GM12878 (cell line): ENCODE data around the gene SBK2. TPM values are rescaled to one million over a fixed set of nuclear protein-coding genes. Genes with fewer than 3 reads are reported as not detected.

Experiments used
- ATAC-seq: fragments of 200-7000 bp; cut with Tn5 transposase; 3 replicates; pipeline ENCODE4 v1.9.1; 2020; ENCODE audit warnings: mild to moderate bottlenecking, moderate library complexity
- BruUV-seq: library from RNA; stranded (reverse); fragments of 400-500 nt; replicated peaks from 2 replicates; lab custom pipeline; 2021; lab: Mats Ljungman, UMichigan
- CTCF ChIA-PET: fragments of 300-600 bp; sonication (Branson Sonifier 250); formaldehyde crosslinking; extraction: SDS; loops from one replicate; lab custom pipeline; 2021; ENCODE audit warnings: inconsistent platforms; lab: Yijun Ruan, JAX
- POLR2A ChIA-PET: fragments of 350-600 bp; formaldehyde crosslinking; extraction: SDS; loops from one replicate; lab custom pipeline; 2021; ENCODE audit warnings: inconsistent platforms; lab: Charles Lee
- RAD21 ChIA-PET: fragments of 300-600 bp; sonication (Branson Sonifier 250); formaldehyde crosslinking; loops from one replicate; lab custom pipeline; 2023; ENCODE audit warnings: antibody characterized with exemption; ENCODE audit not compliant: unreplicated experiment; lab: Charles Lee
- SMC1A ChIA-PET: fragments of 300-600 bp; sonication (Branson Sonifier 250); formaldehyde crosslinking; loops from one replicate; lab custom pipeline; 2023; ENCODE audit not compliant: unreplicated experiment, uncharacterized antibody; lab: Charles Lee
- DNase-seq: peaks from one replicate; pipeline ENCODE4 v3.0.0-alpha.2; 2011; ENCODE audit warnings: low read depth, low spot score
- FAIRE-seq: peaks from 3 replicates; lab custom pipeline; 2011; peaks lifted over from hg19 to GRCh38; lab: Jason Lieb, UNC
- H2AFZ ChIP-seq: 2 replicates; pipeline ENCODE4 v1.6.0; 2011; ENCODE audit warnings: low read depth, low read length, control low read depth; ENCODE audit not compliant: control insufficient read depth
- H3K27ac ChIP-seq: 2 replicates; pipeline ENCODE4 v1.5.1; 2011; ENCODE audit warnings: control low read depth; ENCODE audit not compliant: control insufficient read depth, insufficient read depth
- H3K27me3 ChIP-seq, 2 experiments: replicated peaks in 1 of 2; 2 replicates each; pipeline versions ENCODE4 v1.6.0 to v1.6.1; 2011; ENCODE audit warnings: low read length in 1 of 2; ENCODE audit not compliant: control insufficient read depth in 2 of 2, insufficient read depth in 2 of 2
- H3K36me3 ChIP-seq, 2 experiments: 2 replicates each; pipeline ENCODE4 v1.5.1; 2011; ENCODE audit warnings: low read length in 1 of 2; ENCODE audit not compliant: control insufficient read depth in 2 of 2, insufficient read depth in 2 of 2
- H3K4me1 ChIP-seq: 2 replicates; pipeline ENCODE4 v1.6.1; 2011; ENCODE audit warnings: mild to moderate bottlenecking, low read length, moderate library complexity, mixed read lengths; ENCODE audit not compliant: control insufficient read depth, insufficient read depth
- H3K4me2 ChIP-seq: 2 replicates; pipeline ENCODE4 v1.6.0; 2011; ENCODE audit warnings: control low read depth; ENCODE audit not compliant: control insufficient read depth, insufficient read depth
- H3K4me3 ChIP-seq: fragments of 200-600 bp; sonication (generic); 2 replicates; pipeline ENCODE4 v1.5.1; 2016
- H3K79me2 ChIP-seq: 2 replicates; pipeline ENCODE4 v1.6.0; 2011; ENCODE audit warnings: low read length; ENCODE audit not compliant: control insufficient read depth, insufficient read depth
- H3K9ac ChIP-seq: 2 replicates; pipeline ENCODE4 v1.8.0; 2011; ENCODE audit warnings: low read length, control low read depth, mixed read lengths; ENCODE audit not compliant: control insufficient read depth, insufficient read depth
- H3K9me3 ChIP-seq: replicated peaks from 3 replicates; pipeline ENCODE4 v1.5.1; 2011; ENCODE audit warnings: mild to moderate bottlenecking, low read length; ENCODE audit not compliant: control insufficient read depth, insufficient read depth
- H4K20me1 ChIP-seq: 2 replicates; pipeline ENCODE4 v1.6.0; 2011; ENCODE audit not compliant: control insufficient read depth, insufficient read depth
- CBFB ChIP-seq: IDR thresholded peaks from 2 replicates; pipeline ENCODE4 v1.6.1; 2016; ENCODE audit warnings: antibody characterized with exemption, low read depth
- CHD1 ChIP-seq: IDR thresholded peaks from 2 replicates; pipeline ENCODE4 v1.6.1; 2012; ENCODE audit warnings: low read depth, low read length, improper control_type of control experiment
- E2F8 ChIP-seq: fragments of 450-650 bp; IDR thresholded peaks from 2 replicates; pipeline ENCODE4 v1.6.1; 2018; ENCODE audit warnings: mild to moderate bottlenecking, low read depth, moderate library complexity; ENCODE audit not compliant: partially characterized antibody
- HDAC6 ChIP-seq: fragments of 200-600 bp; sonication (generic); IDR thresholded peaks from one replicate; pipeline ENCODE4 v1.8.0; 2017; ENCODE audit warnings: antibody characterized with exemption; ENCODE audit not compliant: unreplicated experiment
- NKRF ChIP-seq: fragments of 450-650 bp; conservative IDR thresholded peaks from 2 replicates; pipeline ENCODE4 v1.6.1; 2017; ENCODE audit warnings: mild to moderate bottlenecking, moderate library complexity
- ZNF592 ChIP-seq: fragments of 450-650 bp; IDR thresholded peaks from 2 replicates; pipeline ENCODE4 v1.6.1; 2017; ENCODE audit warnings: mild to moderate bottlenecking, moderate library complexity
- WGBS: methylation state at CpG from one replicate; pipeline ENCODE4 v1.1.6; 2016; ENCODE audit warnings: low lambda C conversion rate; ENCODE audit not compliant: insufficient replicate concordance, insufficient coverage; ENCODE audit errors: missing lambda C conversion rate; 5-methylcytosine and 5-hydroxymethylcytosine counted together
- in situ Hi-C: fragments of 300-500 bp; cut with MboI; formaldehyde crosslinking; loops from 9 replicates; pipeline ENCODE4 v1.14.3; 2018; ENCODE audit warnings: mixed read lengths
- intact Hi-C: fragments of 100-400 bp; cut with micrococcal nuclease; formaldehyde crosslinking; loops from one replicate; pipeline ENCODE4 v1.14.2; 2022; ENCODE audit not compliant: unreplicated experiment
- polyA plus RNA-seq, 11 experiments: library from polyadenylated mRNA; depleted of rRNA in 4 of 11; unstranded in 6 of 11; stranded (reverse) in 5 of 11; fragments of >200 nt; fragmentation: Nextera tagmentation in 4 of 11; fragmentation: Illumina TruSeq in 1 of 11; extraction: Ambion mirVana in 4 of 11; extraction: Trizol in 1 of 11; gene quantifications; 1 replicate in 1 of 11; 2 replicates in 10 of 11; pipeline versions ENCODE4 v1.2.1 to v1.2.3, GENCODE V29; 2011 to 2016; ENCODE audit warnings: inconsistent platforms in 2 of 11, missing spikeins in 2 of 11, low read depth in 1 of 11
- total RNA-seq, 4 experiments: library from RNA; depleted of rRNA in 3 of 4; stranded (reverse); fragments of >200 nt in 3 of 4; fragmentation: Illumina TruSeq in 1 of 4; extraction: Trizol in 1 of 4; gene quantifications; 2 replicates each; pipeline versions ENCODE4 v1.2.1 to v1.2.3, GENCODE V29; 2013 to 2021

Gene SBK2
- total and polyA plus RNA-seq, 10 of the 15 experiments (the other 5 are each of a cell fraction or from before 2014, with no cell fraction given), result not detected

GRCh38 chr19:55494172-55494761, 42.7 kb downstream of the SBK2 start:
- intact Hi-C loops, result no loop called here
- RAD21 ChIA-PET, result no interaction called here
- Histone ChIP-seq H3K27me3 (no peaks in the 10 kb centered on the region; a peak in 1 of 4 replicates), H3K4me1 (no peaks in the 10 kb centered on the region), H3K27ac (no peak overlapping the region), H4K20me1 (no peaks in the 10 kb centered on the region), H3K9me3 (no peaks in the 10 kb centered on the region), H3K4me3 (no peak overlapping the region), H2AFZ (no peak overlapping the region), H3K79me2 (no peaks in the 10 kb centered on the region), H3K36me3 (no peaks in the 10 kb centered on the region), H3K9ac (no peak overlapping the region), H3K4me2 (no peak overlapping the region)
- TF ChIP-seq CBFB (no peak), ZNF592 (no peak), CHD1 (no peak), E2F8 (no peak), HDAC6 (no peak), NKRF (no peak)
- CTCF ChIA-PET, result interaction anchor here (1.0 to 3.1 kb wide), 2 partner anchors 10 to 112 kb away, joined by 3 to 12 read pairs; no protein-coding TSS in a partner anchor
- 13% methylated on average over 22 of the region's 22 CpGs for WGBS
- ATAC-seq (peak; percentile 19; the same call in 1 of the 3 replicates), DNase-seq (no peak), FAIRE-seq (no peak)
- no TSS peak for BruUV-seq
- POLR2A ChIA-PET, result no interaction called here
- SMC1A ChIA-PET, result no interaction called here
- in situ Hi-C loops, result no loop called here
